ENCODE measurements around the gene C3orf85.

C3orf85 gene

DNA sequence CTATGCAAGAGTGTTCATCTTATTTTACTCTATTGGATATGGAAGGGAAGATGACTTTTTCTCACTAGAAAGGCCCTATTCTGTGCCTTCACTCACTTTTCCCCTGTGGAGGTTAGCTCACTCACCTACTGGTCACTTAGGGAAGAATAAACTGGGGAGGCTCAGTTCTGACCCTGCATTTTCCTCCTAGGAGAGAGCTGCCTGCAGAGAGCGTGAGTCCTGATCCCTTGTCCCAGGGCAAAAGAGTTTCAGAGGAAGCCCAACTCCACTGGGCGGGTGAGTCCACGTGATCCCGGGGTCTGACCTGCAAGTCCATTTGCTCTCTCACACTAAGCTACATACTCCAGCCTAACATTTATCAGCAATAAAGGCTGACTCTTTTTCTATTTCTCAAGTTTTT, 26.9 kb upstream of the C3orf85 start:
- POLR2A ChIA-PET, result no interaction called here
- TF ChIP-seq, protein P1, sequence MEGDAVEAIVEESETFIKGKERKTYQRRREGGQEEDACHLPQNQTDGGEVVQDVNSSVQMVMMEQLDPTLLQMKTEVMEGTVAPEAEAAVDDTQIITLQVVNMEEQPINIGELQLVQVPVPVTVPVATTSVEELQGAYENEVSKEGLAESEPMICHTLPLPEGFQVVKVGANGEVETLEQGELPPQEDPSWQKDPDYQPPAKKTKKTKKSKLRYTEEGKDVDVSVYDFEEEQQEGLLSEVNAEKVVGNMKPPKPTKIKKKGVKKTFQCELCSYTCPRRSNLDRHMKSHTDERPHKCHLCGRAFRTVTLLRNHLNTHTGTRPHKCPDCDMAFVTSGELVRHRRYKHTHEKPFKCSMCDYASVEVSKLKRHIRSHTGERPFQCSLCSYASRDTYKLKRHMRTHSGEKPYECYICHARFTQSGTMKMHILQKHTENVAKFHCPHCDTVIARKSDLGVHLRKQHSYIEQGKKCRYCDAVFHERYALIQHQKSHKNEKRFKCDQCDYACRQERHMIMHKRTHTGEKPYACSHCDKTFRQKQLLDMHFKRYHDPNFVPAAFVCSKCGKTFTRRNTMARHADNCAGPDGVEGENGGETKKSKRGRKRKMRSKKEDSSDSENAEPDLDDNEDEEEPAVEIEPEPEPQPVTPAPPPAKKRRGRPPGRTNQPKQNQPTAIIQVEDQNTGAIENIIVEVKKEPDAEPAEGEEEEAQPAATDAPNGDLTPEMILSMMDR (IDR thresholded peaks at IDR 0.05; ENCODE audit: insufficient read depth, low read length, missing control alignments), result no peak
- DNase-seq (ENCODE audit: low read depth, low spot score), result no peak
- no peak overlapping the region for H3K4me3 ChIP-seq (ENCODE audit: low read depth, low read length)
- CTCF ChIA-PET, result no interaction called here

DNA sequence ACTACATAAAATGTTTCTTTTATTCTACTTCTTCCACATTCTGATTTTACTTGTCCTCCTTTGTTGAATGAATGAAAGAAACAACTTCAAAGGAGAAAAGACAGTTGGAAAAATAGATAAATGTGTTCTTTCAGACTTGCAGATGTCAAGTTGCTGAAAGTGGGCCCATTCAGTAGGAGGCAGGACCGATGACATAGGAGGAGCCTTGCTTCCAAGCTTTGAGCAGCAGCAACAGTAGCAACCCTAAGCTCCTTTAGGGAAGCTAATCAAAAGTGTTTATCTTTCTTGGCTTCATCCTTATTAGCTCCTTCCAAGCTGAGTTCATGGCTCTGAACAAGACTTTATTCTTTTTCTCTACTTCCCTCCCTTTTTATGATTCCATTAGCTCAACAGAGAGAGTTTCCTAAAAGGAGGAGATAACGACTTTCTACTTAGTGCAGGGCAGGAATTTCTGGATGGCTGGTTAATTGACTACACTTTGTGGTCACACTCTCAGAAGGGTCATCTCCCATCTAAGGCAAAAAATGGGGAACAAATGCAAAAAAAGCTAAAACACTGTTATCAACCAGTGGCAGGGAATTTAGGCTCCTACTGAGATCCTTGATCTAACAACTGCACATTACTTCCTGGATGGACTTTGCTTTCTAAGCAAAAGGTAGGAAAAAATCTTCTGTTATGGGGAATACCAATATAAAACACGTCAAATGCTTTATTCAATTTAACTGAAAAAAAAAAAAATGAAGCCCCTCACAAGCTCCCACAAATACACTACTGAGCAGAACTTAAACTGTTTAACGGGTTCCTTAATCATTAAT, 23.4 kb upstream of the C3orf85 start:
- POLR2A ChIA-PET, result no interaction called here
- CTCF ChIA-PET, result no interaction called here
- TF ChIP-seq, protein P1 (IDR thresholded peaks at IDR 0.05; ENCODE audit: insufficient read depth, low read length, missing control alignments), result no peak
- DNase-seq (ENCODE audit: low read depth, low spot score), result no peak
- no peak overlapping the region for H3K4me3 ChIP-seq (ENCODE audit: low read depth, low read length)

DNA sequence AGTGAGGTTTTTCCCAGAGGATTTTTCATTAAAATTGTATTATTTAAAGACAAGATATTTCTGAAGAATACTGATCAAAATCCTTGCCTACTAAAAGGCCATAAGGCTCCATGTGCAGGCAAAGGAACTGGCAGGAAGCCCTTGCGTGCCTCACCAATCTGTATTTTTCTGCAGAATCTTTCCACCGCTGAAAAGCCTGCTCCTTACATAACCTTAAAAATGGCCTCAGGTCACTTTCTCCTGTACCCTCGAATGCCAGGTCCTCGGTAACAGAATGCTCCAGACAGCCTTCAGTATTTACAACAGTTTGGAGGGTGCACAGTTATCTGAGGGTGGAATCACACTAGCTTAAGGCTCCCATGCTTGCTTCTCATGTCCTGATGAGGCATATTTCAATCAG, 21.8 kb upstream of the C3orf85 start:
- DNase-seq (ENCODE audit: low read depth, low spot score), result no peak
- ChIA-PET POLR2A (no interaction called here), CTCF (no interaction called here)
- no peak overlapping the region for H3K4me3 ChIP-seq (ENCODE audit: low read depth, low read length)
- TF ChIP-seq, protein P1 (IDR thresholded peaks at IDR 0.05; ENCODE audit: insufficient read depth, low read length, missing control alignments), result no peak

DNA sequence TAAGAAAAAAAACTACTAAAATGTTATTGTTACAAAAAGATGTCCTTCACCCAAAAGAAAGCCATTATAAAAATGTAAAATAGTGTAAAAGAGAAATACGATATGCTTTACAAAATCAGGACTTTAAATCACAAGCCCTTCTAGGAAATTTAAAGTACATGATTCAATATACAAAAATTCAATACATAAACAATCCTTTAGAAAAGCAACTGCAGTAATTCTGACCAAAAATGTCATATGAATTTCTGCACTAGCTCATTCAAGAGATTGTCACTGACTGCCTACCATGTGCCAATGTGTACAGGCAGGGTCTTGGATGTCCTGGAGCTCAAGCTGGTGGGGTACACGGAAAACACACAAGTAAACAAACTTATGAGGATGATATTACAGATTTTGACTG, 21.1 kb upstream of the C3orf85 start:
- CTCF ChIA-PET, result no interaction called here

DNA sequence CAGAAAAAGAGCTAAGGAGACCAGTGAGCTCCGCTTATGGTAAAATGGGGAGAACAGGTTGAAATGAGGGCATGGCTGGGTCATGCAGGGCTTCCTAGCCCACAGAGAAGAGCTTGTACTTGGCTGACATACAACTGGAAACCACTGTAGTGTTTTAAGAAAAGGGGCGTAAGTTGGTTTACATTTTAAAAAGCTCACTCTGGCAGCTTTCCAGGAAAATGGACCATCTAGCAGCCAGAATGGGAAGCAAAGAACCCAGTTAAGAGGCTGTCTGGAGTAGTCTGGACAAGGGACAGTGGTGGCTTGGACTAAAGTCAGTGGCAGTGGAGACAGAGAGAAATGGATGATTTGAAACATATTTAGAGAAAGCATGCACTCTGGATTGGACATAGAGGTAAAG, 20.5 kb upstream of the C3orf85 start:
- ChIA-PET POLR2A (no interaction called here), CTCF (no interaction called here)
- TF ChIP-seq, protein P1 (IDR thresholded peaks at IDR 0.05; ENCODE audit: insufficient read depth, low read length, missing control alignments), result no peak
- DNase-seq (ENCODE audit: low read depth, low spot score), result no peak
- H3K4me3 ChIP-seq (ENCODE audit: low read depth, low read length), result no peak overlapping the region

More for the DNA sequence above, 21.1 kb upstream of the C3orf85 start:
- TF ChIP-seq, protein P1 (IDR thresholded peaks at IDR 0.05; ENCODE audit: insufficient read depth, low read length, missing control alignments), result no peak
- no peak overlapping the region for H3K4me3 ChIP-seq (ENCODE audit: low read depth, low read length)
- DNase-seq (ENCODE audit: low read depth, low spot score), result no peak
- POLR2A ChIA-PET, result no interaction called here

DNA sequence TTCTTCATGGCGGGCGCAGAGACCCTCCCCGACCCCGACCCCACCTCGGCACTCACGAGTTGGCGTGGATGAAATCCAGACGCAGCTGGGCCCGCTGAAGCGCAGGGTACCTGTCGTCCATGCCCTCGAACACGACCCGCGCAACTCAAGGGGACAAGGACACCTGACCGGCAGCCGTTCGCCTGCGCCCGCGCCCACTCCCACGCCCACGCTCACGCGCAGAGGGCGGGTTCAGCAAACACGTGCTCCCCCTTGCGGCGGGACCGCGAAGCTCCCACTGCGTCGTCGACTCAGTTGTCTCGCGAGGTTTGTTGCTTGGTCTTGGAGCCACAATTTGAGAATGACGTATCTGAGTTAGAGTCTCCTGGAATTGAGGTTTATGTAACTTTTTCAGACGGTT, 18.6 kb upstream of the C3orf85 start, which contains the start of gene MORC1:
Gene MORC1, minus strand, starts transcription at position 196 of the 400 bp plus-strand sequence. Its CDS starts 75 bp downstream, at position 121.
- POLR2A ChIA-PET, result no interaction called here
- DNase-seq (ENCODE audit: low read depth, low spot score), result no peak
- CTCF ChIA-PET, result no interaction called here
- H3K4me3 ChIP-seq (ENCODE audit: low read depth, low read length), result no peak within 1 kb of the TSS
- TF ChIP-seq, protein P1 (IDR thresholded peaks at IDR 0.05; ENCODE audit: insufficient read depth, low read length, missing control alignments), result no peak
